HG03064 (cell line): ENCODE data around the gene FAM222B.
"Not testable (repeated sequence)": the region's sequence is repeated elsewhere in the genome, so short reads cannot be mapped to it uniquely, and the experiment has no call there.

Experiments used
- ATAC-seq: cut with Tn5 transposase; IDR thresholded peaks from one replicate; pipeline ENCODE4 v1.9.1; 2021; ENCODE audit warnings: low read depth; ENCODE audit not compliant: unreplicated experiment

The FAM222B gene

DNA sequence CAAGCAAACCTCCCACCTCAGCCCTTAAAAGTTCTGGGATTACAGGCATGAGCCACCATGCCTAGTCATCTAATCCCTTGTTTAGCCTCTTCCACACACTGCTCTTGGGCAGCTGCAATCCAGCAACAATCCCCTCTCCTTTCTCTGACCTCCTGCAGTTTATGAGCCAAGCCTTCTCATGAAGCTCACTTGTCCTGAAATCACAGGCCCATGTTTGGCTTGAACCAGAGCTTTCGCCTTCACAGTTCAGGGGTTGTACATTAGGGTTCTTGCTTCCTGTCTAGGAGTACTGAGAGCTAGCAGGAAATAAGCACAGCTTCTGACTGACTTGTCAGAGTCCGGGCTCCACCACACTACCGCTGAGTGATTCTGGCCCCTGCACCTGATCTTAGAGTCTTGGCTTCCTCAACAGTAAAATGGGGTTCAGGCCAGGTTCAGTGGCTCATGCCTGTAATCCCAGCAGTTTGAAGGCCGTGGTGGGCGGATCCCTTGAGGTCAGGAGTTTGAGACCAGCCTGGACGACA is 28.5 kb upstream of the FAM222B start:
- peak; percentile 86 for ATAC-seq

DNA sequence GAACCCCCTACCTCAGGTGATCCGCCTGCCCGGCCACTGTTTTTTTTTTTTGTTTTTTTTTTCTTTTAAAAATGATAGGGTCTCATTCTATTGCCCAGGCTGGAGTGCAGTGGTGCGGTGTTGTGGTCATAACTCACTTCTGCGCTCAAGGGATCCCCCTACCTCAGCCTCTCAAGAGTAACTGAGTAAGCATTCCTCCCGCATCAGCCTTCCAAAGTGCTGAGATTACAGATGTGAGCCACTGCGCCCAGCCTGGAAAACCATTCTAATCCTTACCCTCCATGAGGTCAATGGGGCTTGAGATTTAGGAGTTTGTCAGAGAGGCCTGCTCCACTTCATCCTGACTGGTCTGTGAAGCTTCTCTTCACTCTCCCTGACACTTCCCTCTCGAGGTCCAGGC is 24.7 kb upstream of the FAM222B start:
- ATAC-seq, result no peak

GRCh38 chr17:28865946-28866752 is 23.6 kb upstream of the FAM222B start:
- no peak for ATAC-seq

GRCh38 chr17:28864991-28865849 is 22.6 kb upstream of the FAM222B start:
- no peak for ATAC-seq

- no peak for ATAC-seq
Measured at GRCh38 chr17:28863953-28864352, 21.4 kb upstream of the FAM222B start.

- no peak for ATAC-seq
Measured at GRCh38 chr17:28862561-28862960, 20.0 kb upstream of the FAM222B start.

DNA sequence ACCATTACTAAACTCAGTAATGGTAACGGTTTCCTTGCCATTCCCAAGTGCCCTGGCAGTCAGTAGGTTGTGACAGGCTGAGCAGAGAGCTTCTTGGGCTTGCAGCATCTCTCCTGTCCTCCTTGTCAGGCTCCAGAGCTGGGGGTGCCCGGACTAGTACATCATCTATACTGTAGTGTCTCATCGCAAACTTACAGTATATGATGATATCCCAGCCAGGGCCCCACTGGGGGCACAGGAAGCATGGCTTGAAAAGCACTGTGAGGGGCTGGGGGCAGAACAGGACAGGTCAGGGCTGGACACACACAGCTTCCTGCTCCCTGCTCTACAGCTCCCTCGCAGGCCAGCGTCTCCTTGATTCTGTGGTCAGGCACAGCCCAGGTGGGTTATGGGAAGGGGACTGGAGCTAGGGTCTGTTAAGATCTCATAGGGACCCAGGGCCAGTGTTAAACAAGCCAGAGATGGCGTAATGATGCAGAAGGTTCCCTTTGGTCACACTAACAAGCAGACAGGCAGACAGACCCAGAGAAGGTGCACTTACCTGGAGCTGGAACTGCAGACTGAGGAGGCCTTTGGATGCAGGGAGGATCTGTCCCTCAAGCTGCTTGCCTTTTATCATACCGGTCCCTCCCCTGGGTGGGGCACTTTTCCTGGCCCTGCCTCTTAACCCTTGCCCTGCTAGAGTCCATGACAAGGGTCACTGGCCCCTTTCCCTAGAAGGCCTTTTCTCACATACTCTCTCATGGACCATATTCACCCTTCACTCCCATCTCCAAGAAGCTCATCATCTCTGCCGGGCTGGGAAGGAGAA is 19.0 kb upstream of the FAM222B start:
- no peak for ATAC-seq

DNA sequence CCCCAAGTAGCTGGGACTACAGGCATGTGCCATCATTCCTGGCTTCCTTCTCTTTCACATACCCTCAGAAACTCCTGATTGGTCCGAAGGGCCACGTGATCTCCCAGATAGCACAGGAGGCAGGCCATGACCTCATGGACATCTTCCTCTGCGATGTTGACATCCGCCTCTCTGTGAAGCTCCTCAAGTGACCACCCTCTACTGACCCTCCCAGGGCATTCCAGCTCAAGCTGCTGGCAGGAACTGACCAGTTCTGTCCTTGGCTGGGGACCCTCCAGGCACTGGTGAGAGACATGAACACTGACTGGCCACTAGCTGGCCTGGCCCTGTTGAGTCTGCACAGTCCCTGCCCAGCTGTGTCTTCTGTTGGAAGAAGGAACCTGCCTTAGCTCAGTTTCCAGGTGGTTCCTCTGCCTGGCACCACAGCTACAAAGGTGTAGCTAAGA is 17.8 kb upstream of the FAM222B start:
- ATAC-seq, result no peak

DNA sequence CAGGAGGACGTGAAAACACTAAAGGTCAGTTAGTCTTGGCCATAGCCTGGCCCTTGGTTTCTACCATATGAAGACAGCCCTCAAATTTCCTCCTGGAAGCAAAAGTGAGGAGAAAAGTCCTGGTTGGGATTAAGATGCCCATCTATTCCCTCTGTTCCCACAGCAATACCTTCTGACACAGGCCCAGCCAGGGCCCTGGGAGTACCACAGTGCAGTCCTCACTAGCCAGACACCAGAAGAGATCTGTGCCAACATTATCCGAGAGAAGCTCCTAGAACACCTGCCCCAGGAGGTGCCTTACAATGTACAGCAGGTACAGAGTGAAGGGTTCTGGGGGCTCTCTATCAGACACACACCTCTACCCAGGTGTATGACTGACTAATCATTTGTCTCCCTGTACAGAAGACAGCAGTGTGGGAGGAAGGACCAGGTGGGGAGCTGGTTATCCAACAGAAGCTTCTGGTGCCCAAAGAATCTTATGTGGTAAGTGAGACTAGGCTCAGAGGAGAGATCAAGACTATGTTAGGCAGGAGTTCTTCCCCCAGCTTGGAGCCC is 16.3 kb upstream of the FAM222B start:
- no peak for ATAC-seq

DNA sequence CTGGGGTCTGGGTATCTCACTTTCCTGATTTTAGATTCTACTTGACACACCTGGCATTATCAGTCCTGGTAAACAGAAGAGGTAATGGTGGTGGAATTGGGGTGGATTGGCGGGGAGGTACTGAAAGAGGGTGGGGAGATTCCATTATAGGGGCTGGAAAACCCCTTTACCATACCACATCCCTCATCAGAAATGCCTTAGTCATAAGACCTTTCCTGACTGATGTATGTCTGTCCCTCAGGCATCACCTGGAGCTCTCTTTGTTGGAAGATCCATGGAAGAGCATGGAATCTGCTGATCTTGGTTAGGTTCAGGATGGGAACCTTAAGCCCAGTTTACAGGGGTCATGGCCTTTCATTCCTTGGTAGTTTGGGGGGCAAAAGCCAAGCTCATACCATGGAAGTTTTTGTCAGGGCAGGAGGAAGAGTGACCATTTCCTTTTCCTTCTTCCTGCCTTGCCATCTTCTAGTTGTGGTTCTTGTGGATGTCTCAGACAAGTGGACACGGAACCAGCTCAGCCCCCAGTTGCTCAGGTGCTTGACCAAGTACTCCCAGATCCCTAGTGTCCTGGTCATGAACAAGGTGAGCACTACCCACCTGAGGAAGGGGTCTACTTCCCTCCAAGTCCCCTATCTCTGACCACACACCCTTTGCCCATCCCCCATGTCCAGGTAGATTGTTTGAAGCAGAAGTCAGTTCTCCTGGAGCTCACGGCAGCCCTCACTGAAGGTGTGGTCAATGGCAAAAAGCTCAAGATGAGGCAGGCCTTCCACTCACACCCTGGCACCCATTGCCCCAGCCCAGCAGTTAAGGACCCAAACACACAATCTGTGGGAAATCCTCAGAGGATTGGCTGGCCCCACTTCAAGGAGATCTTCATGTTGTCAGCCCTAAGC is 15.6 kb upstream of the FAM222B start:
- no peak for ATAC-seq

GRCh38 chr17:28856028-28856574 is 13.5 kb upstream of the FAM222B start:
- ATAC-seq, result no peak

DNA sequence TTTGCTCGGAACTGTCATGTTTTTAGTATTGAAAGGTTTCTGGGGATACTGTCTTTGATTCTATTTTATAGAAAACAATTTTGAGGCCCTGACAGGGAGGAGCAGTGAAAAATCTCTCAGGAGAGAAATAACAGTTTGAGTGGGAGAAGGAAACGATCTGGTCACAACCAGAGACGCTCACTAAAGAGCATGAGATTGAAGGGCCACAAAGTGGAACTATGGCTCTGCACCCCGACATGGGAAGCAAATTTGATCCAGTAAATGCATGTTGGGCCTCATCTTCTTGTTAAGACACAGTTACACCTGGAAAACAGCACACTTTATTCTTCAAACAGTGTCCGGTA is 12.7 kb upstream of the FAM222B start:
- ATAC-seq, result no peak

GRCh38 chr17:28854457-28855335 is 12.1 kb upstream of the FAM222B start, which contains the start of gene ERAL1:
Gene ERAL1, plus strand, starts transcription at chr17:28855016. Its CDS starts 19 bp downstream, at chr17:28855035.
- ATAC-seq, result peak; percentile 94

DNA sequence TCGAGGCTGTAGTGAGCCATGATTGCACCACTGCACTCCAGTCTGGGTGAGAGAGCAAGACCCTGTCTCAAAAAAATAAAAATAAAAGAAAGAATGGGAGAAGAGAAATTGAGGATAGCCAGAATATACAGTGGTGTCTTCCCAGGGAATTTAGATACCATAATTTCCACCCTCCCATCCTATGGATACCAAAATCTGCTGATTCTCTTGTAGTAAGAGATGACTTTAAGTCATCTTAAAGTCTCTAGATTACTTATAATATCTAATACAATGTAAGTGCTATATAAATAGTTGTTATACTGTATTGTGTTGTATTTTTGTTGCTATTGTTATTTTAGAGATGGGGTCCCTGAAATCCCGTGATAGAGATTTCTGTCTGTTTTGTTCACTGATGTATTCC is 10.7 kb upstream of the FAM222B start:
- ATAC-seq, result no peak

- no peak for ATAC-seq
Measured at GRCh38 chr17:28849281-28849680, 6.7 kb upstream of the FAM222B start.

- ATAC-seq, result not testable (repeated sequence)
Measured at GRCh38 chr17:28848667-28849066, 6.1 kb upstream of the FAM222B start.

GRCh38 chr17:28846699-28847098 is 4.1 kb upstream of the FAM222B start:
- not testable (repeated sequence) for ATAC-seq

GRCh38 chr17:28846231-28846630 is 3.6 kb upstream of the FAM222B start:
- ATAC-seq, result no peak
